HEK293T (cell line): ENCODE results near the gene MID1.

Experiments used
- BHLHE40 ChIP-seq: fragments of 450-650 bp; IDR thresholded peaks from 2 replicates; pipeline ENCODE4 v1.6.1; 2016; ENCODE audit warnings: mild to moderate bottlenecking, moderate library complexity, borderline replicate concordance
- FOXM1 ChIP-seq: fragments of 450-650 bp; IDR thresholded peaks from 2 replicates; pipeline ENCODE4 v1.6.1; 2017; ENCODE audit warnings: mild to moderate bottlenecking, borderline replicate concordance
- LEF1 ChIP-seq: fragments of 450-650 bp; IDR thresholded peaks from 2 replicates; pipeline ENCODE4 v1.6.1; 2017; ENCODE audit warnings: mild to moderate bottlenecking, borderline replicate concordance

DNA sequence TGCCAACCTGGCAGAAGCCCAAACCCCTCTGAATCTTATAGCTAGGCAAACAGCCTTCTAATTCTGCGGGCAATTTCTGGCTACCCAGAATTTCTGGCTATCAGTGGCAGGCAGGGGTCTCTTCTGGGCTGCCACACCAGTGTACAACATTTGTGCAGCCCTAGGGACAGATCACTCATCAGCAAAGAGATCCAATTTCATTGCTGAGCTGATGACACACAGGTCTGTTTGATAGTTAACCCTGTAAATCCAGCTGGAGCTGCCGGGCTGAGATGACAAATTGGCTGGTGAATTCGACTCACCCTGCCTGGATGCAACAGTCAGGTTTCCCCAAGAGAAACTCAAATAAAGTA is 2.4 kb downstream of the MID1 start:
- no peak for TF ChIP-seq LEF1
- no peak for TF ChIP-seq FOXM1
- TF ChIP-seq BHLHE40: no peak
